ENCODE data around the gene CRIP1.

- no peak for TF ChIP-seq CTCF (IDR thresholded peaks at IDR 0.05)
- TF ChIP-seq POLR2A (IDR thresholded peaks at IDR 0.05): no peak
- TF ChIP-seq EP300 (IDR thresholded peaks at IDR 0.05): no peak
- TF ChIP-seq POLR2AphosphoS5 (IDR thresholded peaks at IDR 0.05): no peak
Observed at GRCh38 chr14:105490267-105490571, 3.5 kb downstream of the CRIP1 start.

Data from suprapubic skin (tissue), 4 donors.